IgD-negative memory B cell (primary cell): ENCODE data around the gene CSPG4. TPM values are rescaled to one million over a fixed set of nuclear protein-coding genes. Genes with fewer than 3 reads are reported as not detected.
"Not testable (repeated sequence)": the region's sequence is repeated elsewhere in the genome, so short reads cannot be mapped to it uniquely, and the experiment has no call there.

ENCODE experiments used
- H3K27ac Mint-ChIP-seq, 3 donors: one replicate each; pipeline ENCODE4 v1.8.0; 2020 to 2022; ENCODE audit warnings: mild to moderate bottlenecking in 3 of 3, mixed read lengths in 3 of 3, moderate library complexity in 1 of 3
- H3K27me3 Mint-ChIP-seq: one replicate; pipeline ENCODE4 v1.8.0; 2021; ENCODE audit warnings: mixed read lengths
- H3K36me3 Mint-ChIP-seq: one replicate; pipeline ENCODE4 v1.8.0; 2020; ENCODE audit warnings: mild to moderate bottlenecking, mixed read lengths
- H3K4me1 Mint-ChIP-seq, 3 donors: one replicate each; pipeline ENCODE4 v1.8.0; 2020 to 2022; ENCODE audit warnings: mixed read lengths in 3 of 3, mild to moderate bottlenecking in 1 of 3
- H3K4me3 Mint-ChIP-seq, 4 donors: one replicate each; pipeline ENCODE4 v1.8.0; 2020 to 2022; ENCODE audit warnings: mild to moderate bottlenecking in 4 of 4, mixed read lengths in 4 of 4, moderate library complexity in 3 of 4
- H3K9me3 Mint-ChIP-seq, 3 donors: one replicate each; pipeline ENCODE4 v1.8.0; 2020 to 2021; ENCODE audit warnings: mixed read lengths in 3 of 3, mild to moderate bottlenecking in 1 of 3
- polyA plus RNA-seq: library from polyadenylated mRNA; unstranded; fragments of 300-500 nt; fragmentation: Illumina TruSeq; gene quantifications from one replicate; pipeline ENCODE4 v1.2.3, GENCODE V29; 2021

Gene CSPG4
- polyA plus RNA-seq, 1 donor from 2014 or later: not detected

- no peaks in the 10 kb centered on the region for H3K27me3 Mint-ChIP-seq
- H3K27ac Mint-ChIP-seq: no peak overlapping the region
- no peak overlapping the region for H3K4me3 Mint-ChIP-seq
- peaks cover 0 to 4% (median 2%) of the 10 kb centered on the region in 3 donors for H3K4me1 Mint-ChIP-seq
- no peaks in the 10 kb centered on the region for H3K9me3 Mint-ChIP-seq
- no peaks in the 10 kb centered on the region for H3K36me3 Mint-ChIP-seq
Observed at GRCh38 chr15:75682181-75683135, 30.2 kb downstream of the CSPG4 start.

- H3K4me1 Mint-ChIP-seq: peaks cover 0 to 4% (median 2%) of the 10 kb centered on the region in 3 donors
- H3K36me3 Mint-ChIP-seq: no peaks in the 10 kb centered on the region
- no peak overlapping the region for H3K27ac Mint-ChIP-seq
- H3K4me3 Mint-ChIP-seq: no peak overlapping the region
- H3K9me3 Mint-ChIP-seq: no peaks in the 10 kb centered on the region
- H3K27me3 Mint-ChIP-seq: no peaks in the 10 kb centered on the region
Observed at GRCh38 chr15:75680007-75680789, 32.5 kb downstream of the CSPG4 start.

GRCh38 chr15:75678324-75678690, 34.3 kb downstream of the CSPG4 start:
- not testable (repeated sequence) for H3K36me3 Mint-ChIP-seq, H3K4me3 Mint-ChIP-seq, H3K9me3 Mint-ChIP-seq, H3K27ac Mint-ChIP-seq, H3K4me1 Mint-ChIP-seq, H3K27me3 Mint-ChIP-seq

- peaks cover 0 to 3% (median 2%) of the 10 kb centered on the region in 3 donors for H3K4me1 Mint-ChIP-seq
- H3K36me3 Mint-ChIP-seq: no peaks in the 10 kb centered on the region
- H3K9me3 Mint-ChIP-seq: no peaks in the 10 kb centered on the region
- H3K4me3 Mint-ChIP-seq: no peak overlapping the region
- peak overlapping the region in 1 of 3 donors; percentile 22 for H3K27ac Mint-ChIP-seq
- H3K27me3 Mint-ChIP-seq: no peaks in the 10 kb centered on the region
Observed at GRCh38 chr15:75677465-75678323, 35.0 kb downstream of the CSPG4 start.

GRCh38 chr15:75676688-75677464, 35.8 kb downstream of the CSPG4 start:
- Mint-ChIP-seq H3K27ac (no peak overlapping the region), H3K4me1 (peaks cover 0 to 3% (median 2%) of the 10 kb centered on the region in 3 donors)

GRCh38 chr15:75675579-75676404, 36.9 kb downstream of the CSPG4 start:
- H3K4me1 Mint-ChIP-seq: peaks cover 0 to 3% (median 2%) of the 10 kb centered on the region in 3 donors
- H3K36me3 Mint-ChIP-seq: no peaks in the 10 kb centered on the region
- no peaks in the 10 kb centered on the region for H3K27me3 Mint-ChIP-seq
- no peak overlapping the region for H3K4me3 Mint-ChIP-seq
- peak overlapping the region in 2 of 3 donors; percentile 35 to 39 for H3K27ac Mint-ChIP-seq
- H3K9me3 Mint-ChIP-seq: no peaks in the 10 kb centered on the region

More at GRCh38 chr15:75676688-75677464, 35.8 kb downstream of the CSPG4 start:
- H3K4me3 Mint-ChIP-seq: no peak overlapping the region
- no peaks in the 10 kb centered on the region for H3K27me3 Mint-ChIP-seq
- no peaks in the 10 kb centered on the region for H3K36me3 Mint-ChIP-seq
- no peaks in the 10 kb centered on the region for H3K9me3 Mint-ChIP-seq

- H3K9me3 Mint-ChIP-seq: no peaks in the 10 kb centered on the region
- H3K27me3 Mint-ChIP-seq: no peaks in the 10 kb centered on the region
- H3K4me3 Mint-ChIP-seq: no peak overlapping the region
- no peak overlapping the region for H3K27ac Mint-ChIP-seq
- H3K4me1 Mint-ChIP-seq: peaks cover 0 to 3% (median 2%) of the 10 kb centered on the region in 3 donors
- H3K36me3 Mint-ChIP-seq: peaks cover 1% of the 10 kb centered on the region
Observed at GRCh38 chr15:75674366-75674765, 38.3 kb downstream of the CSPG4 start.

- Mint-ChIP-seq H3K9me3 (no peaks in the 10 kb centered on the region), H3K27ac (no peak overlapping the region), H3K4me3 (peak overlapping the region in 1 of 4 donors; percentile 32), H3K4me1 (peaks cover 0 to 3% (median 2%) of the 10 kb centered on the region in 3 donors), H3K36me3 (peaks cover 1% of the 10 kb centered on the region), H3K27me3 (no peaks in the 10 kb centered on the region)
Observed at GRCh38 chr15:75673426-75674235, 39.0 kb downstream of the CSPG4 start.

GRCh38 chr15:75672646-75673425, 39.8 kb downstream of the CSPG4 start:
- H3K9me3 Mint-ChIP-seq: no peaks in the 10 kb centered on the region
- H3K4me3 Mint-ChIP-seq: peak overlapping the region in 1 of 4 donors; percentile 17
- H3K4me1 Mint-ChIP-seq: peaks cover 0 to under 1% (median 0%) of the 10 kb centered on the region in 3 donors
- peaks cover 1% of the 10 kb centered on the region for H3K36me3 Mint-ChIP-seq
- no peaks in the 10 kb centered on the region for H3K27me3 Mint-ChIP-seq
- H3K27ac Mint-ChIP-seq: no peak overlapping the region

- Mint-ChIP-seq H3K4me1 (no peaks in the 10 kb centered on the region), H3K27ac (no peak overlapping the region), H3K36me3 (peaks cover 1% of the 10 kb centered on the region), H3K4me3 (no peak overlapping the region), H3K27me3 (no peaks in the 10 kb centered on the region), H3K9me3 (no peaks in the 10 kb centered on the region)
Observed at GRCh38 chr15:75671730-75672602, 40.7 kb downstream of the CSPG4 start.

- Mint-ChIP-seq H3K9me3 (no peaks in the 10 kb centered on the region), H3K36me3 (peaks cover 1% of the 10 kb centered on the region), H3K27ac (no peak overlapping the region), H3K4me1 (no peaks in the 10 kb centered on the region), H3K27me3 (no peaks in the 10 kb centered on the region), H3K4me3 (no peak overlapping the region)
Observed at GRCh38 chr15:75669879-75670212, 42.8 kb downstream of the CSPG4 start.
